A549 (cell line): ENCODE results near the gene ADCY2. TPM values are rescaled to one million over a fixed set of nuclear protein-coding genes. Genes with fewer than 3 reads are reported as not detected.

Source experiments
- ATAC-seq, 2 experiments: fragments of 200-7000 bp in 1 of 2; fragments of >200 bp in 1 of 2; cut with Nextera tagmentation in 1 of 2; cut with Tn5 transposase in 1 of 2; 3 replicates each; pipeline versions ENCODE4 v1.8.0 to v1.9.1; 2018 to 2020; ENCODE audit warnings: mild to moderate bottlenecking in 1 of 2, moderate library complexity in 1 of 2
- CTCF ChIA-PET: fragments of 300-600 bp; sonication (Branson Sonifier 250); formaldehyde crosslinking; extraction: SDS; loops from one replicate; lab custom pipeline; 2021; ENCODE audit warnings: antibody characterized with exemption, inconsistent platforms; lab: Yijun Ruan, JAX
- POLR2A ChIA-PET: fragments of 350-600 bp; formaldehyde crosslinking; extraction: SDS; loops from one replicate; lab custom pipeline; 2021; ENCODE audit warnings: antibody characterized with exemption, inconsistent platforms; lab: Yijun Ruan, JAX
- DNase-seq, 2 experiments: peaks; one replicate each; pipeline versions ENCODE4 v3.0.0 to v3.0.0-alpha.2; 2011 to 2016; ENCODE audit warnings: low read depth in 1 of 2, low spot score in 1 of 2
- FAIRE-seq: peaks from 2 replicates; lab custom pipeline; 2011; peaks lifted over from hg19 to GRCh38; lab: Jason Lieb, UNC
- H3K27ac ChIP-seq, 2 experiments: fragments of >200 bp; sonication (Bioruptor Twin); formaldehyde crosslinking; 3 replicates each; pipeline ENCODE4 v1.5.1; 2016 to 2017
- H3K4me1 ChIP-seq: fragments of >200 bp; sonication (Bioruptor Twin); formaldehyde crosslinking; 3 replicates; pipeline ENCODE4 v1.6.1; 2016
- H3K4me2 ChIP-seq: fragments of >200 bp; sonication (Bioruptor Twin); formaldehyde crosslinking; 3 replicates; pipeline ENCODE4 v1.6.1; 2016
- H3K4me3 ChIP-seq: fragments of >200 bp; sonication (Bioruptor Twin); formaldehyde crosslinking; 3 replicates; pipeline ENCODE4 v1.5.1; 2016
- H3K9me3 ChIP-seq: fragments of >200 bp; sonication (Bioruptor Twin); formaldehyde crosslinking; 3 replicates; pipeline ENCODE4 v1.6.1; 2016
- CBX2 ChIP-seq: fragments of 200-600 bp; sonication (generic); IDR thresholded peaks from 2 replicates; pipeline ENCODE4 v1.6.1; 2016; ENCODE audit warnings: low read depth, mild to moderate bottlenecking, borderline replicate concordance
- CEBPB ChIP-seq, 2 experiments: fragments of >200 bp in 1 of 2; sonication (Bioruptor Twin) in 1 of 2; formaldehyde crosslinking in 1 of 2; IDR thresholded peaks; 2 replicates each; pipeline ENCODE4 v1.6.1; 2012 to 2016
- CHD2 ChIP-seq: fragments of 150-350 bp; IDR thresholded peaks from 2 replicates; pipeline ENCODE4 v1.6.1; 2014; ENCODE audit warnings: low read length; ENCODE audit not compliant: partially characterized antibody
- EP300 ChIP-seq, 2 experiments: fragments of >200 bp; sonication (Bioruptor Twin); formaldehyde crosslinking; IDR thresholded peaks; 2 replicates in 1 of 2; 3 replicates in 1 of 2; pipeline ENCODE4 v1.6.1; 2016 to 2017
- ESRRA ChIP-seq: fragments of 150-350 bp; IDR thresholded peaks from 2 replicates; pipeline ENCODE4 v1.6.1; 2014; ENCODE audit warnings: mild to moderate bottlenecking, low read length, borderline replicate concordance
- FOSB ChIP-seq: fragments of 250-450 bp; sonication (Bioruptor Pico); IDR thresholded peaks from 2 replicates; pipeline ENCODE4 v1.5.0; 2020; ENCODE audit warnings: mild to moderate bottlenecking, moderate library complexity
- HDAC2 ChIP-seq: fragments of 200-600 bp; sonication (generic); IDR thresholded peaks from 2 replicates; pipeline ENCODE4 v1.6.1; 2016
- HOXB5 ChIP-seq: fragments of 250-450 bp; sonication (Bioruptor Pico); IDR thresholded peaks from 2 replicates; pipeline ENCODE4 v1.5.0; 2020; ENCODE audit warnings: mild to moderate bottlenecking, moderate library complexity
- JUN ChIP-seq, 2 experiments: fragments of >200 bp; sonication (Bioruptor Twin); formaldehyde crosslinking; IDR thresholded peaks; 2 replicates in 1 of 2; 3 replicates in 1 of 2; pipeline ENCODE4 v1.6.1; 2016 to 2017
- KDM5A ChIP-seq: fragments of 200-600 bp; sonication (generic); IDR thresholded peaks from 2 replicates; pipeline ENCODE4 v1.6.1; 2016; ENCODE audit warnings: antibody characterized with exemption, mild to moderate bottlenecking
- NFE2L2 ChIP-seq: fragments of 150-350 bp; conservative IDR thresholded peaks from 2 replicates; pipeline ENCODE4 v1.6.1; 2014; ENCODE audit warnings: low read length
- NPAS2 ChIP-seq: fragments of 250-450 bp; sonication (Bioruptor Pico); IDR thresholded peaks from 2 replicates; pipeline ENCODE4 v1.8.0; 2022; ENCODE audit warnings: mild to moderate bottlenecking, moderate library complexity, borderline replicate concordance
- PHF8 ChIP-seq: fragments of 200-600 bp; sonication (generic); IDR thresholded peaks from 2 replicates; pipeline ENCODE4 v1.6.1; 2016; ENCODE audit warnings: low read depth, mild to moderate bottlenecking, antibody characterized with exemption, moderate library complexity, borderline replicate concordance
- POLR2AphosphoS2 ChIP-seq: conservative IDR thresholded peaks from 2 replicates; pipeline ENCODE4 v1.6.1; 2012; ENCODE audit warnings: low read length, improper control_type of control experiment, inconsistent platforms
- RARB ChIP-seq: fragments of 250-450 bp; sonication (Bioruptor Pico); IDR thresholded peaks from 2 replicates; pipeline ENCODE4 v1.8.0; 2021; ENCODE audit warnings: mild to moderate bottlenecking, moderate library complexity
- RCOR1 ChIP-seq: fragments of 150-350 bp; IDR thresholded peaks from 2 replicates; pipeline ENCODE4 v1.6.1; 2014; ENCODE audit warnings: antibody characterized with exemption, low read length, low read depth
- SMC3 ChIP-seq: fragments of >200 bp; sonication (Bioruptor Twin); formaldehyde crosslinking; IDR thresholded peaks from 3 replicates; pipeline ENCODE4 v1.6.1; 2018; ENCODE audit warnings: inconsistent platforms
- ZC3H11A ChIP-seq: fragments of 450-650 bp; IDR thresholded peaks from 2 replicates; pipeline ENCODE4 v1.6.1; 2014; ENCODE audit warnings: antibody characterized with exemption, mild to moderate bottlenecking
- ZFP36 ChIP-seq: fragments of 450-650 bp; IDR thresholded peaks from 2 replicates; pipeline ENCODE4 v1.6.1; 2014; ENCODE audit warnings: borderline replicate concordance; ENCODE audit not compliant: partially characterized antibody
- ZNF302 ChIP-seq: fragments of 250-450 bp; sonication (Bioruptor Pico); IDR thresholded peaks from 2 replicates; pipeline ENCODE4 v1.9.0; 2021; ENCODE audit warnings: inconsistent platforms, mild to moderate bottlenecking, moderate library complexity
- WGBS: methylation state at CpG from one replicate; pipeline ENCODE4 v1.1.6; 2017; ENCODE audit errors: missing lambda C conversion rate; 5-methylcytosine and 5-hydroxymethylcytosine counted together
- polyA plus RNA-seq, 4 experiments: library from polyadenylated mRNA; depleted of rRNA in 3 of 4; stranded (reverse); fragments of >200 nt; fragmentation: RNase III in 1 of 4; extraction: RNeasy Plus Mini Kit Qiagen cat#74134 plus additional on column Dnase treatment in 1 of 4; gene quantifications; 2 replicates in 3 of 4; 3 replicates in 1 of 4; pipeline ENCODE4 v1.2.3, GENCODE V29; 2011 to 2017
- TF ChIP-seq, protein P1 (sequence below): fragments of >200 bp; sonication (Bioruptor Twin); formaldehyde crosslinking; IDR thresholded peaks from 3 replicates; pipeline ENCODE4 v1.6.1; 2016
- TF ChIP-seq, protein P2 (sequence below): IDR thresholded peaks from 2 replicates; pipeline ENCODE4 v1.6.1; 2012
- TF ChIP-seq, protein P3 (sequence below): IDR thresholded peaks from 2 replicates; pipeline ENCODE4 v1.6.1; 2012
- TF ChIP-seq, protein P4 (sequence below): fragments of 150-350 bp; IDR thresholded peaks from 2 replicates; pipeline ENCODE4 v1.6.1; 2014; ENCODE audit warnings: low read depth, mild to moderate bottlenecking, low read length

Gene ADCY2
- polyA plus RNA-seq, 2 of the 4 experiments (the other 2 are of a cell fraction) = not detected

GRCh38 chr5:7541898-7542297, 146.0 kb downstream of the ADCY2 start:
- H3K4me1 ChIP-seq = no peaks in the 10 kb centered on the region
- FAIRE-seq (no peak), DNase-seq (no peak), ATAC-seq (no peak)
- WGBS = 4% methylated on average over 2 of the region's 2 CpGs
- ChIA-PET CTCF (interaction anchor here (1.9 kb wide), 1 partner anchor 11 kb away, joined by 4 read pairs; no protein-coding TSS in a partner anchor), POLR2A (no interaction called here)
- no peak overlapping the region for H3K4me2 ChIP-seq
- no peaks in the 10 kb centered on the region for H3K9me3 ChIP-seq
- H3K27ac ChIP-seq = no peak overlapping the region
- no peak for TF ChIP-seq HOXB5 (CRISPR knock-in tag)
- TF ChIP-seq, protein P1, sequence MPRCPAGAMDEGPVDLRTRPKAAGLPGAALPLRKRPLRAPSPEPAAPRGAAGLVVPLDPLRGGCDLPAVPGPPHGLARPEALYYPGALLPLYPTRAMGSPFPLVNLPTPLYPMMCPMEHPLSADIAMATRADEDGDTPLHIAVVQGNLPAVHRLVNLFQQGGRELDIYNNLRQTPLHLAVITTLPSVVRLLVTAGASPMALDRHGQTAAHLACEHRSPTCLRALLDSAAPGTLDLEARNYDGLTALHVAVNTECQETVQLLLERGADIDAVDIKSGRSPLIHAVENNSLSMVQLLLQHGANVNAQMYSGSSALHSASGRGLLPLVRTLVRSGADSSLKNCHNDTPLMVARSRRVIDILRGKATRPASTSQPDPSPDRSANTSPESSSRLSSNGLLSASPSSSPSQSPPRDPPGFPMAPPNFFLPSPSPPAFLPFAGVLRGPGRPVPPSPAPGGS = no peak
- TF ChIP-seq, protein P2, sequence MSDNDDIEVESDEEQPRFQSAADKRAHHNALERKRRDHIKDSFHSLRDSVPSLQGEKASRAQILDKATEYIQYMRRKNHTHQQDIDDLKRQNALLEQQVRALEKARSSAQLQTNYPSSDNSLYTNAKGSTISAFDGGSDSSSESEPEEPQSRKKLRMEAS = no peak
- TF ChIP-seq SMC3 = no peak
- no peak for TF ChIP-seq CHD2
- TF ChIP-seq POLR2AphosphoS2 = no peak
- TF ChIP-seq NPAS2 (CRISPR knock-in tag) = no peak
- TF ChIP-seq NFE2L2 = no peak
- TF ChIP-seq, protein P3, sequence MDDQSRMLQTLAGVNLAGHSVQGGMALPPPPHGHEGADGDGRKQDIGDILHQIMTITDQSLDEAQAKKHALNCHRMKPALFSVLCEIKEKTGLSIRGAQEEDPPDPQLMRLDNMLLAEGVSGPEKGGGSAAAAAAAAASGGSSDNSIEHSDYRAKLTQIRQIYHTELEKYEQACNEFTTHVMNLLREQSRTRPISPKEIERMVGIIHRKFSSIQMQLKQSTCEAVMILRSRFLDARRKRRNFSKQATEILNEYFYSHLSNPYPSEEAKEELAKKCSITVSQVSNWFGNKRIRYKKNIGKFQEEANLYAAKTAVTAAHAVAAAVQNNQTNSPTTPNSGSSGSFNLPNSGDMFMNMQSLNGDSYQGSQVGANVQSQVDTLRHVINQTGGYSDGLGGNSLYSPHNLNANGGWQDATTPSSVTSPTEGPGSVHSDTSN = no peak
- TF ChIP-seq ZNF302 (CRISPR knock-in tag) = no peak
- TF ChIP-seq JUN (IDR thresholded peaks at IDR 0.05) = no peak
- no peak for TF ChIP-seq PHF8
- no peak for TF ChIP-seq EP300 (IDR thresholded peaks at IDR 0.05)
- no peak for TF ChIP-seq ZFP36
- no peak for TF ChIP-seq CEBPB (IDR thresholded peaks at IDR 0.05)
- TF ChIP-seq ESRRA = no peak
- no peak for TF ChIP-seq CBX2
- TF ChIP-seq, protein P4, sequence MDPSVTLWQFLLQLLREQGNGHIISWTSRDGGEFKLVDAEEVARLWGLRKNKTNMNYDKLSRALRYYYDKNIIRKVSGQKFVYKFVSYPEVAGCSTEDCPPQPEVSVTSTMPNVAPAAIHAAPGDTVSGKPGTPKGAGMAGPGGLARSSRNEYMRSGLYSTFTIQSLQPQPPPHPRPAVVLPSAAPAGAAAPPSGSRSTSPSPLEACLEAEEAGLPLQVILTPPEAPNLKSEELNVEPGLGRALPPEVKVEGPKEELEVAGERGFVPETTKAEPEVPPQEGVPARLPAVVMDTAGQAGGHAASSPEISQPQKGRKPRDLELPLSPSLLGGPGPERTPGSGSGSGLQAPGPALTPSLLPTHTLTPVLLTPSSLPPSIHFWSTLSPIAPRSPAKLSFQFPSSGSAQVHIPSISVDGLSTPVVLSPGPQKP = no peak
- no peak for TF ChIP-seq HDAC2
- no peak for TF ChIP-seq FOSB (CRISPR knock-in tag)
- H3K4me3 ChIP-seq = no peak overlapping the region

- FAIRE-seq (no peak), ATAC-seq (no peak), DNase-seq (no peak)
- H3K4me2 ChIP-seq = no peak overlapping the region
- POLR2A ChIA-PET = no interaction called here
- no peak overlapping the region for H3K4me3 ChIP-seq
- no peaks in the 10 kb centered on the region for H3K9me3 ChIP-seq
- no peak for TF ChIP-seq PHF8
- no peak for TF ChIP-seq RCOR1
- TF ChIP-seq RARB (CRISPR knock-in tag) = no peak
- no peak for TF ChIP-seq ZNF302 (CRISPR knock-in tag)
- no peak for TF ChIP-seq KDM5A
- TF ChIP-seq ZC3H11A = no peak
- CTCF ChIA-PET = no interaction called here
- H3K27ac ChIP-seq = no peak overlapping the region
- no peaks in the 10 kb centered on the region for H3K4me1 ChIP-seq
- WGBS = 0% methylated on average over 6 of the region's 6 CpGs
Observed at GRCh38 chr5:7546555-7546954, 150.6 kb downstream of the ADCY2 start.
